K562 (cell line): ENCODE data around the gene ITPKB. TPM values are rescaled to one million over a fixed set of nuclear protein-coding genes. Genes with fewer than 3 reads are reported as not detected.

Experiments
- MGA ChIP-seq: fragments of 450-650 bp; IDR thresholded peaks from 2 replicates; pipeline ENCODE4 v1.6.1; 2016; ENCODE audit warnings: mild to moderate bottlenecking, moderate library complexity
- polyA plus RNA-seq, 8 experiments: library from polyadenylated mRNA; depleted of rRNA in 4 of 8; stranded (reverse) in 5 of 8; unstranded in 3 of 8; fragments of >200 nt; fragmentation: Nextera tagmentation in 2 of 8; fragmentation: Illumina TruSeq in 1 of 8; extraction: Ambion mirVana in 2 of 8; extraction: Trizol in 1 of 8; gene quantifications; 2 replicates each; pipeline versions ENCODE4 v1.2.1 to v1.2.3, GENCODE V29; 2011 to 2014; ENCODE audit warnings: inconsistent platforms in 1 of 8, missing spikeins in 1 of 8
- total RNA-seq, 7 experiments: library from RNA; depleted of rRNA in 6 of 7; stranded (reverse); fragments of >200 nt in 6 of 7; fragmentation: Illumina TruSeq in 2 of 7; extraction: Trizol in 2 of 7; gene quantifications; 2 replicates each; pipeline versions ENCODE4 v1.2.1 to v1.2.3, GENCODE V29; 2011 to 2021; ENCODE audit warnings: low replicate concordance in 1 of 7
- TF ChIP-seq, protein P1 (sequence below): sonication (generic); formaldehyde crosslinking; IDR thresholded peaks from 2 replicates; pipeline ENCODE4 v1.5.0; 2020; ENCODE audit warnings: missing genetic modification reagents

Gene ITPKB
- total and polyA plus RNA-seq, 9 of the 15 experiments (the other 6 are each of a cell fraction or from before 2014, with no cell fraction given), result 0.01 to 0.22 TPM; not detected in 7

DNA sequence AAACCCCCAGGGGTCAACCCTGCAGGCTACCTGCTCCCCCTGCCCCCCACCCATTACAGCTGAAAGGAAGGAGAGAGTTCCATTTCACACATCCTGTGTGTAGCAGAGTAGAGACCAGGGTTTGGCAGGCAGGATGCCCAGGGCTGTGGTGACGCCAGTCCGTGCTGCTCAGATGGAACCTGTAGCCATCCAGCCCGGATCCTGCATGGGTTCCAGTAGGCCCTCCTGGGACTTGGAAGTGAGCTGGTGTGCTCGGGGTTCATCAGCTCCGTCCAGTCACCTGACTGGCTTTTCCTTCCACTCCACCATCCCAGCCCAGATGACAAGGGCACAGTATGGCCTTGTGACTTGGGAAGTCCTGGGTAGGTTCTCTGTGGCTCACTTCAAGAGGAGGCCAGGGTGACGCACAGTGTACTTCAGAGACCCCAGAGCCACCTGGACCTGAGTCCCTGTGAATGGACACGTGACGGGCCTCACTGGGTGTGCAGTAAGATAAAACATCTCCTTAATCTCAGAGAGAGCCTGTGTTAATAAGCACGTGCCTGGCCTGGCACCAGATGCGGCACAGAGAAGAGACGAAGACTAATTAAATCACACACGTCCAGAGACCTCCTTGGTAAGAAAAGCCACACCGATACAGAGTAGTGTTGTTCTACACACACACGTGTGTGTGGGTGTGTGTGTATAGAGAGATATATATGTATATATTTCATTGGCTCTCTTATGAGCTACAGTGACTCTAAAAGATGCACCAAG lies 16.0 kb downstream of the ITPKB start (continued):
- TF ChIP-seq MGA, result peak; percentile 64
- TF ChIP-seq, protein P1, sequence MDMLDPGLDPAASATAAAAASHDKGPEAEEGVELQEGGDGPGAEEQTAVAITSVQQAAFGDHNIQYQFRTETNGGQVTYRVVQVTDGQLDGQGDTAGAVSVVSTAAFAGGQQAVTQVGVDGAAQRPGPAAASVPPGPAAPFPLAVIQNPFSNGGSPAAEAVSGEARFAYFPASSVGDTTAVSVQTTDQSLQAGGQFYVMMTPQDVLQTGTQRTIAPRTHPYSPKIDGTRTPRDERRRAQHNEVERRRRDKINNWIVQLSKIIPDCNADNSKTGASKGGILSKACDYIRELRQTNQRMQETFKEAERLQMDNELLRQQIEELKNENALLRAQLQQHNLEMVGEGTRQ (CRISPR knock-in tag), result peak; percentile 58
